ENCODE results near the gene OR8G1. TPM values are rescaled to one million over a fixed set of nuclear protein-coding genes. Genes with fewer than 3 reads are reported as not detected.

Gene OR8G1
- total and polyA plus RNA-seq, 11 donors, result not detected

GRCh38 chr11:124301548-124301947 is 60.7 kb downstream of the OR8G1 start:
- WGBS, 4 donors, result 64 to 83% (median 76%) methylated on average over 3 of the region's 3 CpGs
- DNase-seq, result no peak
- TF ChIP-seq, protein P1, sequence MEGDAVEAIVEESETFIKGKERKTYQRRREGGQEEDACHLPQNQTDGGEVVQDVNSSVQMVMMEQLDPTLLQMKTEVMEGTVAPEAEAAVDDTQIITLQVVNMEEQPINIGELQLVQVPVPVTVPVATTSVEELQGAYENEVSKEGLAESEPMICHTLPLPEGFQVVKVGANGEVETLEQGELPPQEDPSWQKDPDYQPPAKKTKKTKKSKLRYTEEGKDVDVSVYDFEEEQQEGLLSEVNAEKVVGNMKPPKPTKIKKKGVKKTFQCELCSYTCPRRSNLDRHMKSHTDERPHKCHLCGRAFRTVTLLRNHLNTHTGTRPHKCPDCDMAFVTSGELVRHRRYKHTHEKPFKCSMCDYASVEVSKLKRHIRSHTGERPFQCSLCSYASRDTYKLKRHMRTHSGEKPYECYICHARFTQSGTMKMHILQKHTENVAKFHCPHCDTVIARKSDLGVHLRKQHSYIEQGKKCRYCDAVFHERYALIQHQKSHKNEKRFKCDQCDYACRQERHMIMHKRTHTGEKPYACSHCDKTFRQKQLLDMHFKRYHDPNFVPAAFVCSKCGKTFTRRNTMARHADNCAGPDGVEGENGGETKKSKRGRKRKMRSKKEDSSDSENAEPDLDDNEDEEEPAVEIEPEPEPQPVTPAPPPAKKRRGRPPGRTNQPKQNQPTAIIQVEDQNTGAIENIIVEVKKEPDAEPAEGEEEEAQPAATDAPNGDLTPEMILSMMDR (IDR thresholded peaks at IDR 0.05), result no peak
- TF ChIP-seq POLR2A (IDR thresholded peaks at IDR 0.05), result no peak

DNA sequence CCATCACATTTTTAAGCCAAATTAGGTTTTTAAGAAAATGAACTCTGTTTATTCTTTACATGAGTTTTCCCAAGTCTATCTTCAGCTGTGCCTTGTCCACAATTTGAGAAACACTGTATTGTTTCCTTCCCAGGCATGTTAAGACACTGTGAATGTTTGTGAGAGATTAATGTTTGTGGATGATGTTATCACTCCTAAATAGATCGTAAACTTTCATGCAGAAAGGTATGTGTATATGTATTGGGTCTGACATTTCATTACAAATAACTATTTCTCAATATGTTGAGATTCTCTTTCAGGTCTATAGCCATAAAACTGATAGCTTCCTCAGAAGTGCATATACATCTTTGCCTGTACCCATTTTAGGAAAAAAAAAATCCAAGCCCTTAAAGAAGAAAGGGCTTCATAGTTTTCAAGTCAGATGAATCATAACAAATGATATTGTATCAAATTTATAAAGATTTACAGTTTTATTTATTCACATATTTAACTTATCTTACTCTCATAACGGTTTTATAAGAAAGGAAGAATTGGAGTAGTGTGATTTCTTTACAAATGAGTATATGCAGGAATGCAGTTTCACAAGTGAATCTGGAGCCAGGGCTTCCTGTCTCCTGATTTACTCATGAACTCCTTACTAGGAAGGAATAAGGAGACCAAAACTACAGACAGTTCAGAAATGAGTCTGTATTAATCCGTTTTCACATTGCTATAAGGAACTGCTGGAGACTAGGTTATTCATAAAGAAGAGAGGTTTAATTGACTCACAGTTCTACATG is 61.6 kb downstream of the OR8G1 start:
- Histone ChIP-seq H3K27ac (no peak overlapping the region), H3K36me3 (no peaks in the 10 kb centered on the region), H3K4me3 (no peak overlapping the region), H3K9me3 (no peaks in the 10 kb centered on the region), H3K4me1 (peaks cover 0 to 5% (median 0%) of the 10 kb centered on the region in 12 donors), H3K27me3 (peaks cover 0 to 5% (median 0%) of the 10 kb centered on the region in 9 donors)
- intact Hi-C loops (cut with DNase I), result no loop called here
- 45 to 58% (median 49%) methylated on average over 3 of the region's 3 CpGs for WGBS, 4 donors
- ATAC-seq (no peak), DNase-seq (no peak)
- no peak for TF ChIP-seq POLR2A (IDR thresholded peaks at IDR 0.05)
- TF ChIP-seq, protein P1 (IDR thresholded peaks at IDR 0.05), result no peak

More at GRCh38 chr11:124301548-124301947, 60.7 kb downstream of the OR8G1 start:
- Histone ChIP-seq H3K9me3 (no peaks in the 10 kb centered on the region), H3K27ac (no peak overlapping the region), H3K36me3 (no peaks in the 10 kb centered on the region), H3K27me3 (peaks cover 0 to 2% (median 0%) of the 10 kb centered on the region in 9 donors), H3K4me3 (no peak overlapping the region), H3K4me1 (peaks cover 0 to 5% (median 0%) of the 10 kb centered on the region in 12 donors)
- ATAC-seq, result no peak
- intact Hi-C loops (cut with DNase I), result no loop called here

Other genes starting within 250 kb of the OR8G1 start
- not detected for gene OR10G6, start 245.9 kb upstream of the OR8G1 start, total RNA-seq
- not detected for gene OR10G6, start 245.9 kb upstream of the OR8G1 start, polyA plus RNA-seq
- gene OR10G4, start 228.1 kb upstream of the OR8G1 start, total RNA-seq, result not detected
- gene OR10G4, start 228.1 kb upstream of the OR8G1 start, polyA plus RNA-seq, result not detected
- not detected for gene OR10G9, start 218.1 kb upstream of the OR8G1 start, total RNA-seq
- not detected for gene OR10G9, start 218.1 kb upstream of the OR8G1 start, polyA plus RNA-seq
- gene OR10G8, start 214.3 kb upstream of the OR8G1 start, total RNA-seq, result not detected
- not detected for gene OR10G8, start 214.3 kb upstream of the OR8G1 start, polyA plus RNA-seq
- not detected for gene OR10G7, start 199.8 kb upstream of the OR8G1 start, total RNA-seq
- gene OR10G7, start 199.8 kb upstream of the OR8G1 start, polyA plus RNA-seq, result not detected
- gene VWA5A, start 125.6 kb upstream of the OR8G1 start, total RNA-seq, result 10 to 100 TPM in 1 of 9 donors, 1 to 10 TPM in 8; 2.3 to 13.7 (median 4.2) TPM
- gene VWA5A, start 125.6 kb upstream of the OR8G1 start, polyA plus RNA-seq, result 1 to 10 TPM; 1.2 to 1.8 TPM
- gene OR10D3, start 57.8 kb upstream of the OR8G1 start, total RNA-seq, result not detected
- gene OR10D3, start 57.8 kb upstream of the OR8G1 start, polyA plus RNA-seq, result not detected
- gene OR8G5, start 15.3 kb downstream of the OR8G1 start, total RNA-seq, result not detected
- not detected for gene OR8G5, start 15.3 kb downstream of the OR8G1 start, polyA plus RNA-seq
- not detected for gene OR8D1, start 72.9 kb downstream of the OR8G1 start, total RNA-seq
- gene OR8D1, start 72.9 kb downstream of the OR8G1 start, polyA plus RNA-seq, result not detected
- gene OR8D2, start 79.1 kb downstream of the OR8G1 start, total RNA-seq, result not detected
- not detected for gene OR8D2, start 79.1 kb downstream of the OR8G1 start, polyA plus RNA-seq
- not detected for gene OR8B2, start 143.4 kb downstream of the OR8G1 start, total RNA-seq
- gene OR8B2, start 143.4 kb downstream of the OR8G1 start, polyA plus RNA-seq, result not detected
- not detected for gene OR8B3, start 157.9 kb downstream of the OR8G1 start, total RNA-seq
- not detected for gene OR8B3, start 157.9 kb downstream of the OR8G1 start, polyA plus RNA-seq
- not detected for gene OR8B4, start 183.8 kb downstream of the OR8G1 start, total RNA-seq
- gene OR8B4, start 183.8 kb downstream of the OR8G1 start, polyA plus RNA-seq, result not detected
- gene OR8B8, start 204.6 kb downstream of the OR8G1 start, total RNA-seq, result not detected
- gene OR8B8, start 204.6 kb downstream of the OR8G1 start, polyA plus RNA-seq, result not detected

Measured in heart left ventricle (tissue), 16 donors.